Neuron (in vitro differentiated cells): ENCODE data around the gene WNK1.
A peak's percentile ranks its signal among the peaks of the same experiment; 100 is the strongest.

Experiments
- H2AFZ ChIP-seq: one replicate; pipeline ENCODE4 v1.6.1; 2013; ENCODE audit warnings: low read depth, mild to moderate bottlenecking, inconsistent platforms, low read length, moderate library complexity
- H3K27me3 ChIP-seq: one replicate; pipeline ENCODE4 v1.6.1; 2013; ENCODE audit warnings: low read length; ENCODE audit not compliant: insufficient read depth
- H3K36me3 ChIP-seq: one replicate; pipeline ENCODE4 v1.6.1; 2013; ENCODE audit warnings: low read length; ENCODE audit not compliant: insufficient read depth
- H3K4me1 ChIP-seq: one replicate; pipeline ENCODE4 v1.6.1; 2013; ENCODE audit warnings: low read length; ENCODE audit not compliant: insufficient read depth
- H3K4me3 ChIP-seq: 2 replicates; pipeline ENCODE4 v1.5.1; 2013; ENCODE audit warnings: mild to moderate bottlenecking, low read length, moderate library complexity
- H3K9me3 ChIP-seq: one replicate; pipeline ENCODE4 v1.6.1; 2013; ENCODE audit warnings: low read length

Gene WNK1

DNA sequence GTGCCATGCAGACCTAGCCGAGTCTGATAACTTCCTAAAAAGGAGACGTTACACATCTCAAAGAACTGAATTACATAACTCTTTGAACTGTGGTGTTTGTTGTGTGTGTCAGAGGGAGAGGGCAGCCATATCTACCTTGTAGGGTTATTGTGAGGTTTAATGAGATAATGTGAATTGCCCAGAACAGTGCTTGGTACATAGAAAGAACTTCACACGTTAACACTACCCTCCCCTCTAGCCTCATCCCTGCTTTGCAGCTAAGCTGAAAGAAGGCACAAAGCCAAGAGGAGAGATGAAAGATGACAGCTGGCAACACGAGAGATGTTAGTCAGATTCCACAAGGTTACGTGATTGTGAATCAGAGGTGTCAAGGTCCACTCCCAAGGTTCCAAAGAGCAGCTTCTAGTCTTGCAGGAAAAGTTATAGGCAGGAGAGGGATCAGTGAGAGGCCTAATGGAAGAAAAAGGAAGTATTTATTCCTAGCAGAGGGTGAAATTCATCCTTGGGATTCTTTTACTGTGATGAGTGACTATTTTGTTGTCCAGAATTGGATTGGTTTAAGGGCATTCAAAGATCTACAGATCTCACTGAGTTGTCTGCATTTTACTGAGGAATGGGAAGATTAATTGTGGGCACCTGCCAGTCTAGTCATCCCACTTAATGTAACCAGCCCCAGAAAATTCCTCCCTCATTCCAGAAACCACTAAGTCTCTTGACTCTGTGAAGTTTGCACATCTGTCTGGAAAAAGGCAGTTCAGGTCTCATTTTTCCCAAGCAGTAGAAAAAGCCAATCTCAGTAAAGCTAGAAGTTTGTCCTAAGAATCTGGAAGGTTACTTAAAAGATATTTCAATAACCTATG, 25.9 kb upstream of the WNK1 start:
- H3K36me3 ChIP-seq: no peaks in the 10 kb centered on the region
- H3K9me3 ChIP-seq: no peaks in the 10 kb centered on the region
- H3K27me3 ChIP-seq: peaks cover 3% of the 10 kb centered on the region
- H3K4me3 ChIP-seq: no peak overlapping the region
- peaks cover 2% of the 10 kb centered on the region for H3K4me1 ChIP-seq
- H2AFZ ChIP-seq: no peak overlapping the region

DNA sequence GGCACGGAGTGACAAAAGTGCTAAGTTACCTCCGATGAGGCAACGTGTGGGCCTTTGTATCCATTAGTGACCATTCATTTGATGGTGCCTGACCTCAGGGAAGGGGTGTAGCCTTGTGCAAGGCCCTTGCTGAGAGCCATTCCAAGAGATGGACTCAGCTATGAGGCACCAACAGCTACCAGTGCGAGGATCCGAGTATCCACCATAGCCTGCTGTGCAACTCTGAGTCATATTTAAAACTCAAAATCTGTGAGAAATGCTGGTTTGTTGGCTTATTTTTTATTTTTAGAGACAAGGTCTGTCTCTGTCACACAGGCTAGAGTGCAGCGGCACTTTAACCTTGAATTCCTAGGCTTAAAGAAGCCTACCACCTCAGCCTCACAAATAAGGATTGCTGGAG, 25.1 kb upstream of the WNK1 start:
- H3K4me3 ChIP-seq: no peak overlapping the region
- H2AFZ ChIP-seq: no peak overlapping the region
- H3K36me3 ChIP-seq: no peaks in the 10 kb centered on the region
- no peaks in the 10 kb centered on the region for H3K9me3 ChIP-seq
- H3K27me3 ChIP-seq: peaks cover 3% of the 10 kb centered on the region
- peaks cover under 1% of the 10 kb centered on the region for H3K4me1 ChIP-seq

DNA sequence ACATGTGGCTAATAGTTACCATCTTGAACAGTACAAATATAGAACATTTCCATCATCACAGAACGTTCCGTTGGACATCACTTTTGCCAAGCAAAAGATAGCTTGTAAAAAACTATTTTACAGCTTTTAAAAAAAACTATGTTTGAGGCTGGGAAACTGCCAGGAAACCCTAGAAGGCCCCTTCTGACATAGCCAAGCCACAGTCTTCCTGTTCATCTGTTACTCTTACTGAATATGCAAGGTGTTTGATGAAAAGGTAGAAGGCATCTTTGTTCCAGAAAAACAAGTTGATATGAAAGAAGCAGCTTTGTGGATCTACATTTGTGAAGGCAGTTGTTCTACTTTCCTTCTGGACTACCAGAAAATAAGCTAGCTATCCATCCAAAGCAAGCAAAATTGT, 23.6 kb upstream of the WNK1 start:
- H3K4me3 ChIP-seq: no peak overlapping the region

DNA sequence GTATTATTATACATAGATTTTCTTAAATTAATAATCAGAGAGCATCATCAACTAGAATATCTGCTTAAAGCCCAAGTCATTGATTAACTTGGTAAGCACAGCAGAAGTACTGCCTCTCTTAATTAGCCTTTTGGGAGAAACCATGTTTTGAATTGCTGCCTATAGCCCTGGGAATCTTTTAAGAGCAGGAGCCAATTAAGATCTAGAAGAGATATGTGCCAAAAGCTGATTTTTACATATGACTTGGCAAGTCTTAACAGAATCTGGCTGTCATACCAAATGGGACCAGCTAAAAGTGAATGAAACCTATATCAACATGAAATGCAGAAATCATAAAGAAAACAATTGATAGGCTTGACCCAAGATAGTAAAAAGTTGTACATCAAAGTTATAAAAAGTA, 23.2 kb upstream of the WNK1 start:
- no peak overlapping the region for H3K4me3 ChIP-seq
- H3K4me1 ChIP-seq: no peaks in the 10 kb centered on the region
- peaks cover 3% of the 10 kb centered on the region for H3K27me3 ChIP-seq
- no peak overlapping the region for H2AFZ ChIP-seq
- no peaks in the 10 kb centered on the region for H3K36me3 ChIP-seq
- H3K9me3 ChIP-seq: no peaks in the 10 kb centered on the region

More for the DNA sequence above, 23.6 kb upstream of the WNK1 start:
- H3K9me3 ChIP-seq: no peaks in the 10 kb centered on the region
- no peaks in the 10 kb centered on the region for H3K36me3 ChIP-seq
- no peaks in the 10 kb centered on the region for H3K4me1 ChIP-seq
- H2AFZ ChIP-seq: no peak overlapping the region
- peaks cover 3% of the 10 kb centered on the region for H3K27me3 ChIP-seq

DNA sequence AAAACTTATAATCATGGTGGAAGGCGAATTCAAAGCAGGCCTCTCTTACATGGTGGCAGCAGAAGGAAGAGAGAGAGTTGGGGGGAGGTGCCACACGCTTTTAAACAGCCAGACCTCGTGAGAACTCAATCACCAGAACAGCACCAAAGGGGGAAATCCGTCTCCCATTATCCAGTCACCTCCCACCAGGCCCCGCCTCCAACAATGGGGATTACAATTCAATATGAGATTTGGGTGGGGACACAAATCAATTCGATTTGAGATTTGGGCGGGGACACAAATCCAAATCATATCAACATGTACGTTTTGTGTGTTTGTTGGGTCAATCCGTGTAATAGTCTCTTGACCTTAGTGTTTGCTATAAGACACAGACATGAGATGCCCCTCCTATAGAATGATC, 21.8 kb upstream of the WNK1 start:
- Histone ChIP-seq H3K4me1 (no peaks in the 10 kb centered on the region), H3K4me3 (no peak overlapping the region), H3K36me3 (no peaks in the 10 kb centered on the region), H3K9me3 (no peaks in the 10 kb centered on the region), H3K27me3 (peaks cover 3% of the 10 kb centered on the region), H2AFZ (no peak overlapping the region)

DNA sequence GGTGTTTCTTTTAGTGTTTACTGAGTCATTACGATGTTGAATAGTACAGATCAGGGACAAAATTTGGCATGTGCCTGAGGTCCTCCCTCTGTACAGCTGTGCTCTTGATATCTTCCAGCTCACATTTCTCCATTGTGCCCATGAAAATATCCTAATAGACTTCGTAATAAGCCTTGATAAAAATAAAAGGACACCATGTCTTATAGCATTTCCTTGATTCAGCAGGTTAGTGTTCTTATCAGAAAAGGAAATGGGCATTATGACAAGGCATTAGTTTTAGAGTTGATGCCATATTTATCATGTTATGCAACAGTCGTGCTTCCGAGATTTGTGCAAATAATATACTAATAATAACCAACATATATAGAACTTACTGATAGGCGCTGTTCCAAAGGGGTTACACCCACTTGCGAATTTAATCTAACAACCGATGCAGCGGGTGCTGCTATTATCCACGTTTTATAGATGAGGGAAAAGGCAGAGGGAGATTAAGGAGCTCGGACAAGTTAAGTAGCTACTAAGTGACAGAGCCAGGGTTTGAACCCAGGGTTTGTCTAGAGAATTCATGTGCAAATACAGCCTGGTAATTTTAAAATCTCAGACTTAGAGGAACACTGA, 15.1 kb upstream of the WNK1 start:
- Histone ChIP-seq H3K4me3 (no peak overlapping the region), H2AFZ (no peak overlapping the region), H3K9me3 (no peaks in the 10 kb centered on the region), H3K4me1 (no peaks in the 10 kb centered on the region), H3K36me3 (no peaks in the 10 kb centered on the region), H3K27me3 (no peaks in the 10 kb centered on the region)

DNA sequence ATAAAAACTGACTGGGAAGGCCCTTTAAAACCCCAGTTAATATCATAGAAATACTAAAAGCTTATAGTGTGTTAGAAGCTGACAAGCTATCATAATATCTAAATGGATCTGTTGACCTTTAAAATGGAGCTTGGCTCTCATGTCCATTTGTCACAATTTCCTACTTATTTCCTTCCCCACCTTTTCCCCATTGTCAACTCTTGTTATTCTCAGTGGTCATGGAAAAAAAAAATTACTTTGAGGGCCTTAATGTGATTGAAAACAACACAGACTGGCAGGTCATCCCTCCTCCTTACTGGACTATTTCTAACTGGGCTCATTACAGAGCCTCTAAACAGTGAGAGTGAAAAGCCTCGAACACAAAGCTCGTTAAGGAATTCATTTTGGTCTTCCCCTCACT, 13.7 kb upstream of the WNK1 start:
- no peaks in the 10 kb centered on the region for H3K9me3 ChIP-seq
- no peaks in the 10 kb centered on the region for H3K4me1 ChIP-seq
- H3K4me3 ChIP-seq: no peak overlapping the region
- no peaks in the 10 kb centered on the region for H3K36me3 ChIP-seq
- H3K27me3 ChIP-seq: no peaks in the 10 kb centered on the region
- no peak overlapping the region for H2AFZ ChIP-seq

DNA sequence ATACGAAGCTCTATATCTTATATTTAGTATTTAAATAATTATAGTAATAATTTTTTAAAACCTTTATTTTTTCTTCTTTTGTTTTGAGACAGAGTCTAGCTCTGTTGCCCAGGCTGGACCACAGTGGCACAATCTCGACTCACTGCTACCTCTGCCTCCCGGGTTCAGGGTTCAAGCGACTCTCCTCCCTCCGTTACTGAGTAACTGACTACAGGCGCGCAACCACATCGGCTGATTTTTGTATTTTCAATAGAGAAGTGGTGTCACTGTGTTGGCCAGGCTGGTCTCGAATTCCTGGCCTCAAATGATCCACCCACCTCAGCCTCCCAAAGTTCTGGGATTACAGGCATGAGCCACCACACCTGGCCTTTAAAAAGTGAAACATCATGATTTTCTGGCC, 13.0 kb upstream of the WNK1 start:
- H3K4me3 ChIP-seq: no peak overlapping the region
- no peaks in the 10 kb centered on the region for H3K36me3 ChIP-seq
- H2AFZ ChIP-seq: no peak overlapping the region
- no peaks in the 10 kb centered on the region for H3K4me1 ChIP-seq
- H3K9me3 ChIP-seq: no peaks in the 10 kb centered on the region
- H3K27me3 ChIP-seq: no peaks in the 10 kb centered on the region

DNA sequence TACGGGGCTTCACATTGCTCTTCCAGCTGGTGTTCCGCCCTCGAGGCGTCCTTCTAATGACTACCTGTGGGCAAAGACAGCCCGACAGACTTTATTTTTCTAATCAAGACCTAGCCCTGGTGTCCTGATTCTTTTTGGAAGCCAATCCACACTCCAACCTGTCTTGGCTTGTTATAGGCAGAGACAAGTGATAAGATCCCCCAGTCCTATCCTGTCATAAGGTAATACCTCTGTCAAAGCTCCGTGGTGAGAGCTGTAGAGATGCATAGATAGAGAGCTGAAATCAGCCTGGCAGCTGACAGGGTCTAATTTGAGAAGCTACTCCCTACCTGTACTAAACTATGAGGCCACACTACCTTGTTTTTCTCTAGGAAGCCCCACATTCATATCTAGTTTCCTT, 11.5 kb upstream of the WNK1 start:
- no peaks in the 10 kb centered on the region for H3K4me1 ChIP-seq
- H3K4me3 ChIP-seq: no peak overlapping the region
- H3K27me3 ChIP-seq: no peaks in the 10 kb centered on the region
- H3K9me3 ChIP-seq: no peaks in the 10 kb centered on the region
- H3K36me3 ChIP-seq: no peaks in the 10 kb centered on the region
- H2AFZ ChIP-seq: no peak overlapping the region

DNA sequence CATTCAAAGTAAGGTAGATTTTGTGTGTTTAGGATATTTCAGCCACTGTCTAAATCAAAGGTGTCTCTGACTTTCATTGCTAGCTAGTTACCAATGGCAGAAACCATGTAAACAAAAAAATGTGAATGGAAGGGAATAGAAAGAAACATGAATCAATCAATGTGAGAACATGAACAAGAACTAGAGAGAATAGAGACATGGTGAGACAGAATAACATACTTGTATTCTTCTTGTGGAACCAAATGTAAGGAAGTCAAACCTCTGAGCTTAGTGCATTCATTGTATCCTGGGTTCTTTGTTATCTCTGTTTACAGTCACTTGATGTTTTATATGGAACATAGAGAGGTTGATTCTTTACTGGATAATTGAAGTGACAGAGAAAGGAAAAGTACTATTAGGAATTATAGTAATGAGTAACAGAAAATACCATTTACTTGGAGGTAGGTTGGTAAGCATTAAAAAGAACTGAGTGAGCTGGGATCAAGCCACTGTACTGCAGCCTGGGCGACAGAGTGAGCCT, 2.6 kb upstream of the WNK1 start:
- Histone ChIP-seq H2AFZ (peak overlapping the region; percentile 51), H3K9me3 (no peaks in the 10 kb centered on the region), H3K36me3 (no peaks in the 10 kb centered on the region), H3K4me3 (no peak overlapping the region), H3K27me3 (no peaks in the 10 kb centered on the region), H3K4me1 (peaks cover 11% of the 10 kb centered on the region)

DNA sequence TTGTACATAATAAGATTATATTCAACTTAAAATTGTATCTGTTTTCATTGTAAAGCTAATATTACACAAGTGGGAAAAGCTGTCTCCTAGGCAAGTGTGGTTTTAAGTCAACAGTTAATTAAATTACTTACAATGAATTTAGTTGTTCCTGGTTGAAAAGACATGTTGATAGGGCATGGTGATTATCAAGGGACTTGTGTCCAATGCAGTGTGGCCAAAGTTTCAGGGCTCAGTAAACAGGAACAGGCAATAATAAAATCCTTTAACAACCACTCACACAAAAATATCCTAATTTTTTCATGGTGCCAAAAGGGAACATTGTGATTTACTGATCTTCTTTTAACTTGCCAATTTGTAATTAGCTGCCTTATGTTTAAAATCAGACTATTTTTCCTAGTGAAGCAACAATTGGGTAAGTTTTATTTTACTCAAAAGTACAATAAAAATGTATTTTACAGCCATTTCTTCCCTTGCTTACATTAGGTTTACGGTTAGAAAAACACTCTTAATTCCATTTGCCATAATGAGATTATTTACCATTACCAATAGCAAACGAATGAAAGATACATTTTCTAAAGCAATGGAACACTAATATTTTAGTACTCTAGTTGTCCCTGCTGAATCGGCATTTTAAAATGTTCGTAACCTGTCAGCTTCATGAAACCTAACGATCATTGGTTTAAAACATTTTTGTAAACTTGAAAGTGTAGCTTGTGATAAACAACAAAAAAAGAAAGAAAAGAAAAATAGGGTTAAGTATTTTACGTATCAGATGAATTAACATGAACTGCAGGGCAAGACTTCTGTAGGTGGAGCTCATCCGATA, 1.8 kb upstream of the WNK1 start:
- Histone ChIP-seq H2AFZ (peak overlapping the region; percentile 70), H3K4me1 (peaks cover 16% of the 10 kb centered on the region), H3K4me3 (peak overlapping the region; percentile 80), H3K36me3 (no peaks in the 10 kb centered on the region), H3K27me3 (no peaks in the 10 kb centered on the region), H3K9me3 (no peaks in the 10 kb centered on the region)

DNA sequence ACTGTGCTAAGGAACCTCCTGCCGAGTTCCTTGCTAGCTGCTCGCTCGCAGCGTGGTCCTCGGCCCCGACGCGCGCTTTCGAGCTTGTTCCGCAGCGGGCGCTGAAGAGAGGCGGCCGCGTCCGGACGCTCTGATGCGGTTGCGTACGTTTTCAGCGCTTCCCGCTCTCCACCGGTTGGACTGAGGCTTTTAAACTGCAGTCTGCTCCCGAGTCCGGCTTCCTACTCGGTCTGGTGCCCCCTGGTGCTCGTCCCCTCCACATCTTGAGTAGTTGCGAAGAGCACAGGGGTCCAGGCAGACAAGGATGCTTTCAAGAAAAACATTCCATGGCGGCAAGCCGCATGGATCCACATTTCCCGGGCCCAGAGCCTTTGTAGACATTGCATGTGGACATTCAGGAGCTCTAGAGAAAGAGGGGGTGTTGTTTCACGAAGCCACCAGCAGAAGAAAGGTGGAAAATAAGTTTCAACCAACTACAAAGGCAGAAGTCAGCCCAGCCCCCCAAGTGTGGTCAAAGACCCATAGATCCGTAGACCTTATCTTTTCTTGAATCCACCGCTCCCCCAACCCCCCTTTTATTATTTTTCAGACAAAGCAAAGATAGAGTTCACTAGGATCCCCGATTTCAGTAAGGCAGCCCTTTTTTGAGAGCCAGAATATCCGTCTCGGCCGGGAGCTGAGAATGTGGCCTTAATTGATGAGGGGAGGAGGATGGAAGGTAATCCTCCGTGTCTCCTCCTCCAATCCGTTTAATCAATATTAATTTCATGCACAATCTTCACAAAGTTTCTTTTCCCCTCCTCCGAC, 984 bp upstream of the WNK1 start:
- H2AFZ ChIP-seq: peak overlapping the region; percentile 70
- H3K4me1 ChIP-seq: peaks cover 23% of the 10 kb centered on the region
- H3K4me3 ChIP-seq: peak overlapping the region; percentile 80
- H3K36me3 ChIP-seq: no peaks in the 10 kb centered on the region
- H3K9me3 ChIP-seq: no peaks in the 10 kb centered on the region
- H3K27me3 ChIP-seq: no peaks in the 10 kb centered on the region
